Measurements from ENCODE around the gene ERICH3. TPM values are rescaled to one million over a fixed set of nuclear protein-coding genes. Genes with fewer than 3 reads are reported as not detected.

The ERICH3 gene
- total and polyA plus RNA-seq, 4 donors, result 0.04 to 0.08 (median 0.05) TPM

DNA sequence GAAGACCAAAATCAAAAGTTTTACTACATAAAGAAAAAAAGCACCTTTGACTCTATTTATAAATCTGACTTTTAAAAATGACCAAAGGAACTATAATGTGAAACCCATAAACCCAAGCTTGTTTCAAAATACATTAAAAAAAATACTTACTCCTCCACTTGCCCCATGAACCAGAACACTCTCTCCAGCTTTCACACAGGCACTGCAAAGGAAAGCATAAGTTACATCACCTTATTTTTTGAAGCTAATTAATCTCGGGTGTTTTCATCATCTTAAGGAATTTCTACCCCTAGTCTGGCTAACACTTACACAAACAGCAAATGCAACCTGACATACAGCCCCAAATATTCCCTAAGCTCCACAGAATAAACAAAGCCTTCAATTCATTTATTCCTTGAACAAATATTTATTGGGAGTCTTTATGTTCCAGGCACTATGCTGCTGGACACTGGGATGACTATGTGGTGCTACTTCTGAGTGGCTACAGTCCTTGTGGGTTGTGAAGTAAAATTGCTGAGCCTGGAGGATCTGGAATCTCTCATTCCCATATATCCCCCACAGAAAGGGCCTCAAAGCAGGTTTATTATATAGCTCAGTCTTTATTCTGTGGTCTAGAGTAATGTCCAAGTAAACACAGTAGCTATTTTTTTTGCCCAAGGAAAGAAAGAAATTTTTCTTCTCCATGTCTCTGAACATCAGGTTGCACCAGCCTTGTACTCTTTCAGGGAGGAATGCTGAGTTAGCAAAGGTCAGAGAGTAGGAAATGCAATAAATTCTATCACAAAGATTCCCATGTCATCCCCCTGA, 41.0 kb upstream of the ERICH3 start:
- TF ChIP-seq, protein P1, sequence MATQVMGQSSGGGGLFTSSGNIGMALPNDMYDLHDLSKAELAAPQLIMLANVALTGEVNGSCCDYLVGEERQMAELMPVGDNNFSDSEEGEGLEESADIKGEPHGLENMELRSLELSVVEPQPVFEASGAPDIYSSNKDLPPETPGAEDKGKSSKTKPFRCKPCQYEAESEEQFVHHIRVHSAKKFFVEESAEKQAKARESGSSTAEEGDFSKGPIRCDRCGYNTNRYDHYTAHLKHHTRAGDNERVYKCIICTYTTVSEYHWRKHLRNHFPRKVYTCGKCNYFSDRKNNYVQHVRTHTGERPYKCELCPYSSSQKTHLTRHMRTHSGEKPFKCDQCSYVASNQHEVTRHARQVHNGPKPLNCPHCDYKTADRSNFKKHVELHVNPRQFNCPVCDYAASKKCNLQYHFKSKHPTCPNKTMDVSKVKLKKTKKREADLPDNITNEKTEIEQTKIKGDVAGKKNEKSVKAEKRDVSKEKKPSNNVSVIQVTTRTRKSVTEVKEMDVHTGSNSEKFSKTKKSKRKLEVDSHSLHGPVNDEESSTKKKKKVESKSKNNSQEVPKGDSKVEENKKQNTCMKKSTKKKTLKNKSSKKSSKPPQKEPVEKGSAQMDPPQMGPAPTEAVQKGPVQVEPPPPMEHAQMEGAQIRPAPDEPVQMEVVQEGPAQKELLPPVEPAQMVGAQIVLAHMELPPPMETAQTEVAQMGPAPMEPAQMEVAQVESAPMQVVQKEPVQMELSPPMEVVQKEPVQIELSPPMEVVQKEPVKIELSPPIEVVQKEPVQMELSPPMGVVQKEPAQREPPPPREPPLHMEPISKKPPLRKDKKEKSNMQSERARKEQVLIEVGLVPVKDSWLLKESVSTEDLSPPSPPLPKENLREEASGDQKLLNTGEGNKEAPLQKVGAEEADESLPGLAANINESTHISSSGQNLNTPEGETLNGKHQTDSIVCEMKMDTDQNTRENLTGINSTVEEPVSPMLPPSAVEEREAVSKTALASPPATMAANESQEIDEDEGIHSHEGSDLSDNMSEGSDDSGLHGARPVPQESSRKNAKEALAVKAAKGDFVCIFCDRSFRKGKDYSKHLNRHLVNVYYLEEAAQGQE (IDR thresholded peaks at IDR 0.05), result no peak
- no peak for TF ChIP-seq RXRA (IDR thresholded peaks at IDR 0.05)
- TF ChIP-seq CTCF (IDR thresholded peaks at IDR 0.05; ENCODE audit: low read depth, low read length, missing input control), result no peak
- TF ChIP-seq FOXA2 (IDR thresholded peaks at IDR 0.05), result no peak
- no peak for TF ChIP-seq HNF4A (conservative IDR thresholded peaks at IDR 0.05)
- H3K27ac ChIP-seq (ENCODE audit: low read depth in 1 of 2, low read length in 2 of 2), result no peak overlapping the region
- no peak for DNase-seq (ENCODE audit: low spot score)

GRCh38 chr1:74713849-74714248, 40.3 kb upstream of the ERICH3 start:
- TF ChIP-seq YY1 (IDR thresholded peaks at IDR 0.05) (no peak), HNF4A (conservative IDR thresholded peaks at IDR 0.05) (no peak), CTCF (IDR thresholded peaks at IDR 0.05; ENCODE audit: low read depth, low read length, missing input control) (no peak), SP1 (IDR thresholded peaks at IDR 0.05) (no peak), FOXA1 (IDR thresholded peaks at IDR 0.05) (no peak), GABPA (IDR thresholded peaks at IDR 0.05 in 1 of 2, conservative IDR thresholded peaks at IDR 0.05 in 1 of 2) (no peak), RXRA (IDR thresholded peaks at IDR 0.05) (no peak), TAF1 (conservative IDR thresholded peaks at IDR 0.05) (no peak), ZBTB33 (IDR thresholded peaks at IDR 0.05) (no peak), FOXA2 (IDR thresholded peaks at IDR 0.05) (no peak), EGR1 (IDR thresholded peaks at IDR 0.05; ENCODE audit: low read depth in 2 of 2) (no peak)
- TF ChIP-seq, protein P2, sequence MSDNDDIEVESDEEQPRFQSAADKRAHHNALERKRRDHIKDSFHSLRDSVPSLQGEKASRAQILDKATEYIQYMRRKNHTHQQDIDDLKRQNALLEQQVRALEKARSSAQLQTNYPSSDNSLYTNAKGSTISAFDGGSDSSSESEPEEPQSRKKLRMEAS (IDR thresholded peaks at IDR 0.05), result no peak
- H3K27me3 ChIP-seq (ENCODE audit: control insufficient read depth in 4 of 4, insufficient read depth in 4 of 4, low read length in 3 of 4), result no peaks in the 10 kb centered on the region
- no peak for DNase-seq (ENCODE audit: low spot score)
- peaks cover 5 to 84% (median 67%) of the 10 kb centered on the region in 4 donors for H3K36me3 ChIP-seq (ENCODE audit: control insufficient read depth in 4 of 4, insufficient read depth in 3 of 4, low read depth in 1 of 4, low read length in 3 of 4)
- 98% methylated on average over 3 of the region's 3 CpGs for WGBS
- H3K9ac ChIP-seq (ENCODE audit: low read depth in 1 of 2, low read length in 2 of 2), result no peak overlapping the region
- H3K9me3 ChIP-seq (ENCODE audit: control insufficient read depth in 4 of 4, low read length in 3 of 4), result no peaks in the 10 kb centered on the region
- H3K4me1 ChIP-seq (ENCODE audit: control insufficient read depth in 4 of 4, insufficient read depth in 4 of 4, low read length in 3 of 4), result no peaks in the 10 kb centered on the region
- no peak overlapping the region for H3K4me3 ChIP-seq (ENCODE audit: low read depth in 1 of 3, low read length in 3 of 3)
- no peak overlapping the region for H3K27ac ChIP-seq (ENCODE audit: low read depth in 1 of 2, low read length in 2 of 2)

More for the DNA sequence above, 41.0 kb upstream of the ERICH3 start:
- Histone ChIP-seq H3K36me3 (ENCODE audit: control insufficient read depth in 4 of 4, insufficient read depth in 3 of 4, low read depth in 1 of 4, low read length in 3 of 4) (peaks cover 7 to 80% (median 64%) of the 10 kb centered on the region in 4 donors), H3K27me3 (ENCODE audit: control insufficient read depth in 4 of 4, insufficient read depth in 4 of 4, low read length in 3 of 4) (no peaks in the 10 kb centered on the region), H3K9ac (ENCODE audit: low read depth in 1 of 2, low read length in 2 of 2) (no peak overlapping the region), H3K4me3 (ENCODE audit: low read depth in 1 of 3, low read length in 3 of 3) (no peak overlapping the region), H3K4me1 (ENCODE audit: control insufficient read depth in 4 of 4, insufficient read depth in 4 of 4, low read length in 3 of 4) (no peaks in the 10 kb centered on the region), H3K9me3 (ENCODE audit: control insufficient read depth in 4 of 4, low read length in 3 of 4) (no peaks in the 10 kb centered on the region)
- WGBS, result 87% methylated on average over 1 of the region's 1 CpG

All from liver (tissue), 9 donors.